Heart left ventricle (tissue), 16 donors: ENCODE results near the gene WASF1. TPM values are rescaled to one million over a fixed set of nuclear protein-coding genes. Genes with fewer than 3 reads are reported as not detected.

Source experiments
- ATAC-seq, 4 donors: fragments of 200-7000 bp; cut with Tn5 transposase; one replicate each; pipeline ENCODE4 v1.9.1; 2020 to 2022; ENCODE audit warnings: moderate library complexity in 4 of 4, mild to moderate bottlenecking in 3 of 4, moderate number of reproducible peaks in 1 of 4
- DNase-seq, 5 donors: peaks; one replicate each; pipeline ENCODE4 v3.0.0-alpha.2; 2020
- H3K27ac ChIP-seq, 12 donors: fragments of 200-600 bp; sonication (generic) in 4 of 12; one replicate each; pipeline versions ENCODE4 v1.5.0 to v1.8.0; 2016 to 2022; ENCODE audit warnings: mild to moderate bottlenecking in 2 of 12
- H3K27me3 ChIP-seq, 9 donors: fragments of 200-600 bp; sonication (generic) in 2 of 9; one replicate each; pipeline versions ENCODE4 v1.5.1 to v1.8.0; 2016 to 2022; ENCODE audit warnings: mild to moderate bottlenecking in 3 of 9
- H3K36me3 ChIP-seq, 9 donors: fragments of 200-600 bp; sonication (generic) in 2 of 9; one replicate each; pipeline versions ENCODE4 v1.5.0 to v1.8.0; 2018 to 2022; ENCODE audit warnings: mild to moderate bottlenecking in 2 of 9
- H3K4me1 ChIP-seq, 12 donors: fragments of 200-600 bp; sonication (generic) in 4 of 12; one replicate each; pipeline versions ENCODE4 v1.5.0 to v1.8.0; 2016 to 2022; ENCODE audit warnings: mild to moderate bottlenecking in 3 of 12
- H3K4me3 ChIP-seq, 12 donors: fragments of 200-600 bp; sonication (generic) in 4 of 12; one replicate each; pipeline versions ENCODE4 v1.5.0 to v1.8.0; 2017 to 2022; ENCODE audit warnings: mild to moderate bottlenecking in 9 of 12, moderate library complexity in 4 of 12
- H3K9me3 ChIP-seq, 12 donors: fragments of 200-600 bp; sonication (generic) in 4 of 12; one replicate each; pipeline versions ENCODE4 v1.5.0 to v1.8.0; 2016 to 2022; ENCODE audit warnings: mild to moderate bottlenecking in 1 of 12
- CTCF ChIP-seq, 12 donors: fragments of 200-600 bp; sonication (generic) in 4 of 12; IDR thresholded peaks; one replicate each; pipeline versions ENCODE4 v1.5.0 to v1.8.0; 2018 to 2022; ENCODE audit warnings: antibody characterized with exemption in 12 of 12, mild to moderate bottlenecking in 5 of 12
- POLR2A ChIP-seq, 2 donors: fragments of 450-650 bp; IDR thresholded peaks; one replicate each; pipeline ENCODE4 v1.6.1; 2017; ENCODE audit warnings: antibody characterized with exemption in 2 of 2, mild to moderate bottlenecking in 2 of 2, moderate library complexity in 2 of 2
- WGBS, 4 donors: extraction: QIAGEN DNeasy Blood & Tissue Kit in 2 of 4; methylation state at CpG; one replicate each; pipeline versions ENCODE4 v1.1.5 to v1.1.7; 2013 to 2018; 5-methylcytosine and 5-hydroxymethylcytosine counted together
- intact Hi-C, 10 donors: fragments of 100-400 bp; cut with DNase I; formaldehyde crosslinking; loops; one replicate each; pipeline versions ENCODE4 v1.11.1 to v1.14.2; 2022
- polyA plus RNA-seq, 2 donors: library from polyadenylated mRNA; stranded (reverse); fragments of 200-250 nt; gene quantifications; one replicate each; pipeline ENCODE4 v1.2.3, GENCODE V29; 2013
- total RNA-seq, 9 donors: library from RNA; depleted of rRNA in 2 of 9; stranded (reverse); fragments of >200 nt in 2 of 9; fragmentation: NEBNext Ultra II Directional in 3 of 9; extraction: Animal tissue kit (Norgen Biotek cat#: 25700) in 3 of 9; gene quantifications; one replicate each; pipeline versions ENCODE4 v1.1.0 to v1.2.4, GENCODE V29; 2016 to 2023
- donor health status: ischemic (EF 13 %, LVEDD 7.1; RV severe dilation, severe dysfunction).
- donor health status: healthy with polysubstance abuse.
- donor health status: DM: no; HTN: yes; CAD: no.
- donor health status: DM: no; HTN: no; CAD: no.
- donor health status: ischemic (EF 25% LVEDD 6.9; RV normal size, moderate dysfunction).
- donor health status: ischemic (EF 25% LVEDD 5.7; RV mildly dilated, moderate dysfunction).
- donor health status: healthy.
- donor health status: DM: yes; HTN: yes; CAD: no.
- donor health status: ischemic (EF 35%, LVEDD 5.7; RV mildly dilated, moderate dysfunction).
- donor health status: nonischemic (EF 11% LVEDD 7.7; RV severe dilation, severe dysfunction).
- donor health status: DM: yes; HTN: yes; CAD: no.
- donor health status: PGD.
- donor health status: ischemic (EF 29% LVEDD 5.4; RV normal size, mild dysfunction).
- donor health status: nonischemic (EF 23%, LVEDD 6.1; RV moderate dilation, normal function).

Gene WASF1
- total and polyA plus RNA-seq, 11 donors, result 0.54 to 4.2 (median 1.3) TPM

GRCh38 chr6:110191477-110191876 lies 12.0 kb upstream of the WASF1 start:
- no peak overlapping the region for H3K27ac ChIP-seq
- H3K4me3 ChIP-seq, result no peak overlapping the region
- H3K36me3 ChIP-seq, result peaks cover 0 to 18% (median 10%) of the 10 kb centered on the region in 9 donors
- H3K27me3 ChIP-seq, result no peaks in the 10 kb centered on the region
- H3K9me3 ChIP-seq, result no peaks in the 10 kb centered on the region
- intact Hi-C loops, result no loop called here
- TF ChIP-seq CTCF (IDR thresholded peaks at IDR 0.05), result no peak
- no peak for TF ChIP-seq POLR2A (IDR thresholded peaks at IDR 0.05)
- no peak for DNase-seq
- H3K4me1 ChIP-seq, result peaks cover 0 to 35% (median 12%) of the 10 kb centered on the region in 12 donors
- WGBS, 4 donors, result 66 to 82% (median 68%) methylated on average over 2 of the region's 2 CpGs
- ATAC-seq, result no peak

- intact Hi-C loops, result no loop called here
- H3K9me3 ChIP-seq, result no peaks in the 10 kb centered on the region
- peaks cover 0 to 43% (median 12%) of the 10 kb centered on the region in 12 donors for H3K4me1 ChIP-seq
- H3K27ac ChIP-seq, result no peak overlapping the region
- no peak for TF ChIP-seq POLR2A (IDR thresholded peaks at IDR 0.05)
- TF ChIP-seq CTCF (IDR thresholded peaks at IDR 0.05), result no peak
- no peak overlapping the region for H3K4me3 ChIP-seq
- no peaks in the 10 kb centered on the region for H3K27me3 ChIP-seq
- DNase-seq (no peak), ATAC-seq (no peak)
- 58 to 79% (median 68%) methylated on average over 6 of the region's 6 CpGs for WGBS, 4 donors
- H3K36me3 ChIP-seq, result peaks cover 0 to 18% (median 10%) of the 10 kb centered on the region in 9 donors
Measured at GRCh38 chr6:110190726-110191125, 11.3 kb upstream of the WASF1 start.

- Histone ChIP-seq H3K4me3 (no peak overlapping the region), H3K36me3 (peaks cover 0 to 9% (median 4%) of the 10 kb centered on the region in 9 donors), H3K27me3 (no peaks in the 10 kb centered on the region), H3K4me1 (peaks cover 0 to 57% (median 16%) of the 10 kb centered on the region in 12 donors), H3K27ac (no peak overlapping the region), H3K9me3 (no peaks in the 10 kb centered on the region)
- no peak for DNase-seq
- no peak for ATAC-seq
- intact Hi-C loops, result loop anchor here in 3 of 10 donors (10.0 kb wide), 1 partner anchor 494 kb away; the partner anchor contains the start of genes AK9 (in 3 of the 3) and FIG4 (in 3 of the 3)
- TF ChIP-seq POLR2A (IDR thresholded peaks at IDR 0.05) (no peak), CTCF (IDR thresholded peaks at IDR 0.05) (no peak)
Measured at GRCh38 chr6:110188791-110189190, 9.3 kb upstream of the WASF1 start.

GRCh38 chr6:110185879-110186278 lies 6.4 kb upstream of the WASF1 start:
- peaks cover 5 to 75% (median 36%) of the 10 kb centered on the region in 12 donors for H3K4me1 ChIP-seq

More at GRCh38 chr6:110185879-110186278, 6.4 kb upstream of the WASF1 start:
- no peak for TF ChIP-seq CTCF (IDR thresholded peaks at IDR 0.05)
- TF ChIP-seq POLR2A (IDR thresholded peaks at IDR 0.05), result no peak
- WGBS, 4 donors, result 86 to 91% (median 90%) methylated on average over 3 of the region's 3 CpGs
- Histone ChIP-seq H3K36me3 (no peaks in the 10 kb centered on the region), H3K27ac (no peak overlapping the region), H3K4me3 (no peak overlapping the region), H3K27me3 (no peaks in the 10 kb centered on the region), H3K9me3 (no peaks in the 10 kb centered on the region)
- no peak for DNase-seq
- intact Hi-C loops, result loop anchor here in 3 of 10 donors (10.0 kb wide), 1 partner anchor 491 kb away; the partner anchor contains the start of genes AK9 (in 3 of the 3) and FIG4 (in 3 of the 3)
- ATAC-seq, result no peak
